ENCODE data around the gene NCF4. TPM values are rescaled to one million over a fixed set of nuclear protein-coding genes. Genes with fewer than 3 reads are reported as not detected.

The NCF4 gene
- total RNA-seq, 4 donors from 2014 or later: 3.7 to 16.9 (median 7.0) TPM

DNA sequence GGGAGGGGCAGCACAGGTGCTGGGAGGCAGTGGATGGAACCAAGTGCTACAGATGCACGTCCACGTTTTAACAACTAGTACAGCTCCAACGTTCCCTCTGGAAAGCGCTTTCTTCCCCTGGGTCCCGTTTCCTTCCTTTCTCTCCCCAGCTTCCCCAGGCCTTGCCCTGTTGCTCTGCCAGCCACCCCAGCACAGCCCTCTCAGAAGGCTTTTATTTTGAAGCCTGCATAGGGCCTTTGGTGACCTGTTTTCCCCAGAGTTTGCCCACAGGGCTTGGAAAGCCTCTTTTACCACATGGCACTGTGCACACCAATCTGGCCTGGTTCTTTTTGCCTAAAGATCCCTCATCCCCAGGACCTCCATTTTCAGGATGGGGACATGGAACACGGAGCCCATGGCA, 13.9 kb upstream of the NCF4 start:
- Histone ChIP-seq H3K27me3 (no peaks in the 10 kb centered on the region), H3K27ac (no peak overlapping the region), H3K9me3 (no peaks in the 10 kb centered on the region), H3K4me3 (replicated peaks in 1 of 3) (no peak overlapping the region), H3K4me1 (no peaks in the 10 kb centered on the region), H3K36me3 (no peaks in the 10 kb centered on the region)
- TF ChIP-seq, protein P1, sequence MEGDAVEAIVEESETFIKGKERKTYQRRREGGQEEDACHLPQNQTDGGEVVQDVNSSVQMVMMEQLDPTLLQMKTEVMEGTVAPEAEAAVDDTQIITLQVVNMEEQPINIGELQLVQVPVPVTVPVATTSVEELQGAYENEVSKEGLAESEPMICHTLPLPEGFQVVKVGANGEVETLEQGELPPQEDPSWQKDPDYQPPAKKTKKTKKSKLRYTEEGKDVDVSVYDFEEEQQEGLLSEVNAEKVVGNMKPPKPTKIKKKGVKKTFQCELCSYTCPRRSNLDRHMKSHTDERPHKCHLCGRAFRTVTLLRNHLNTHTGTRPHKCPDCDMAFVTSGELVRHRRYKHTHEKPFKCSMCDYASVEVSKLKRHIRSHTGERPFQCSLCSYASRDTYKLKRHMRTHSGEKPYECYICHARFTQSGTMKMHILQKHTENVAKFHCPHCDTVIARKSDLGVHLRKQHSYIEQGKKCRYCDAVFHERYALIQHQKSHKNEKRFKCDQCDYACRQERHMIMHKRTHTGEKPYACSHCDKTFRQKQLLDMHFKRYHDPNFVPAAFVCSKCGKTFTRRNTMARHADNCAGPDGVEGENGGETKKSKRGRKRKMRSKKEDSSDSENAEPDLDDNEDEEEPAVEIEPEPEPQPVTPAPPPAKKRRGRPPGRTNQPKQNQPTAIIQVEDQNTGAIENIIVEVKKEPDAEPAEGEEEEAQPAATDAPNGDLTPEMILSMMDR (IDR thresholded peaks at IDR 0.05): no peak
- no peak for TF ChIP-seq POLR2A (IDR thresholded peaks at IDR 0.05)
- 29 to 33% methylated on average over 6 of the region's 6 CpGs for WGBS, 2 donors
- intact Hi-C loops (cut with DNase I): no loop called here
- DNase-seq: no peak

- no peak for TF ChIP-seq POLR2A (IDR thresholded peaks at IDR 0.05)
- TF ChIP-seq, protein P1 (IDR thresholded peaks at IDR 0.05): no peak
- Histone ChIP-seq H3K4me1 (no peaks in the 10 kb centered on the region), H3K36me3 (no peaks in the 10 kb centered on the region), H3K27me3 (no peaks in the 10 kb centered on the region), H3K27ac (no peak overlapping the region), H3K9me3 (no peaks in the 10 kb centered on the region), H3K4me3 (replicated peaks in 1 of 3) (no peak overlapping the region)
- intact Hi-C loops (cut with DNase I): no loop called here
- 73 to 79% methylated on average over 14 of the region's 14 CpGs for WGBS, 2 donors
- no peak for DNase-seq
Measured at GRCh38 chr22:36850056-36850455, 10.8 kb upstream of the NCF4 start.

DNA sequence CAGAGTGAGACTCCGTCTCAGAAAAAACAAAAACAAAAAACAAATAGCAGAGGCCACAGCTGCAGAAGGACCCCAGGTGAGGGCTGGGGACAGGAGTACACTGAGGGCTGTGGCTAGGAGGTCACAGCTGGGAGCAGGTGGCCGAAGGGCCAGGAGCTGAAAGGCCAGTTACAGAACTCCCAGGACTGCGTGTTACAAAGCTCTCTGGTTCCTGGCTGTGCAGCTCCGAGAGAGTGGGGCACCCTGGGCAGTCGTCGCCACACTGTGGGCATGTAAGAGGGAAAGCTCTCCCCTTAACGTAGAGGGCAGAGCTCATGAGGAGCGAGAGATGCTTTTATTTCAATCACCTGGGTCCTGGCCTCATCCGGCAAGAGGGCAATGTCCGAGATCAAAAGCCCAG, 10.1 kb upstream of the NCF4 start:
- no peaks in the 10 kb centered on the region for H3K4me1 ChIP-seq
- no peaks in the 10 kb centered on the region for H3K9me3 ChIP-seq
- intact Hi-C loops (cut with DNase I): no loop called here
- H3K36me3 ChIP-seq: no peaks in the 10 kb centered on the region
- H3K27ac ChIP-seq: no peak overlapping the region
- no peak for DNase-seq
- H3K4me3 ChIP-seq (replicated peaks in 1 of 3): no peak overlapping the region
- TF ChIP-seq, protein P1 (IDR thresholded peaks at IDR 0.05): no peak
- TF ChIP-seq POLR2A (IDR thresholded peaks at IDR 0.05): no peak
- 84 to 89% methylated on average over 10 of the region's 10 CpGs for WGBS, 2 donors
- no peaks in the 10 kb centered on the region for H3K27me3 ChIP-seq

- Histone ChIP-seq H3K36me3 (no peaks in the 10 kb centered on the region), H3K27ac (no peak overlapping the region), H3K9me3 (no peaks in the 10 kb centered on the region), H3K4me1 (no peaks in the 10 kb centered on the region), H3K27me3 (no peaks in the 10 kb centered on the region), H3K4me3 (replicated peaks in 1 of 3) (no peak overlapping the region)
- no peak for DNase-seq
- intact Hi-C loops (cut with DNase I): no loop called here
- 72 to 76% methylated on average over 7 of the region's 7 CpGs for WGBS, 2 donors
- TF ChIP-seq, protein P1 (IDR thresholded peaks at IDR 0.05): no peak
- TF ChIP-seq POLR2A (IDR thresholded peaks at IDR 0.05): no peak
Measured at GRCh38 chr22:36852056-36852973, 8.5 kb upstream of the NCF4 start.

DNA sequence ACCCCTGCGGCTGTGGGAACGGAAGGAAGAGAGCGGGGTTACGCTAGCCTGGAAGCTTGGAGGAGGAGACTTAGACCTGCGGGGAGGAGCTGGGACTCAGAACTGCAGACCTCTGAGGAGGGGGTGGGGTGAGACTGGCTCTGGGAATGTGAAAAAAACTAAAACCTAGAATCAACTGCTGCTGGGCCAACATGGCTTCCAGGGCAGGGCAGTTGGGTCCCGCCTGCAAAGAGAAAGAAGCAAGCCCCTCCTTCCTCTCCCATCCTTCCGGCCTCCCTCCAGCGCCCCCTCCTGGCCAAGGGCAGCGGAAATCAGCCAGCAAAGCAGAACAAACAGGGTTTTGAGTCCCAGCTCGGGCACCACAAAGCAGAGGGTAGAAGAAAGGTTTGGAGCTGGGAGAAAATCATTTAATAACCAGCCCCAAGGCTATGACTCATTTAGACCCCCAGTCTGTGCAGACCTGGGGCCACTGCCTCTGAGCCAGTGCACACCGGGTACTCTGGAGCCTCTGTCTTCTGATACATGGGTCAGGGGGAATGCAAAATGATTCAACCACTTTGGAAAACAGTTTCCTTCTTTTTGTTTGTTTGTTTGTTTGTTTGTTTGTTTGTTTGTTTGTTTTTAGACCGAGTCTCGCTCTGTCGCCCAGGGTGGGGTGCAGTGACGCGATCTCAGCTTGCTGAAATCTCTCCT, 7.3 kb upstream of the NCF4 start:
- H3K27me3 ChIP-seq: no peaks in the 10 kb centered on the region
- no peaks in the 10 kb centered on the region for H3K36me3 ChIP-seq
- no peaks in the 10 kb centered on the region for H3K4me1 ChIP-seq
- no peak overlapping the region for H3K27ac ChIP-seq
- intact Hi-C loops (cut with DNase I): no loop called here
- H3K4me3 ChIP-seq (replicated peaks in 1 of 3): no peak overlapping the region
- 58 to 60% methylated on average over 16 of the region's 16 CpGs for WGBS, 2 donors
- TF ChIP-seq POLR2A (IDR thresholded peaks at IDR 0.05): no peak
- TF ChIP-seq, protein P1 (IDR thresholded peaks at IDR 0.05): peak in 1 of 6 experiments; percentile 45
- no peaks in the 10 kb centered on the region for H3K9me3 ChIP-seq
- peak; percentile 26 to 46 for DNase-seq

All from thyroid gland (tissue), 4 donors.